GM19463 (cell line): ENCODE measurements around the gene SMYD3.

Experiments used
- ATAC-seq: cut with Tn5 transposase; IDR thresholded peaks from one replicate; pipeline ENCODE4 v1.9.1; 2021; ENCODE audit warnings: mild to moderate bottlenecking, moderate library complexity; ENCODE audit not compliant: unreplicated experiment

SMYD3 gene

GRCh38 chr1:246476771-246477170 is 30.3 kb downstream of the SMYD3 start:
- ATAC-seq = no peak

GRCh38 chr1:246471688-246472087 is 35.4 kb downstream of the SMYD3 start:
- ATAC-seq = no peak

- ATAC-seq = no peak
Observed at GRCh38 chr1:246470585-246470984, 36.5 kb downstream of the SMYD3 start.

DNA sequence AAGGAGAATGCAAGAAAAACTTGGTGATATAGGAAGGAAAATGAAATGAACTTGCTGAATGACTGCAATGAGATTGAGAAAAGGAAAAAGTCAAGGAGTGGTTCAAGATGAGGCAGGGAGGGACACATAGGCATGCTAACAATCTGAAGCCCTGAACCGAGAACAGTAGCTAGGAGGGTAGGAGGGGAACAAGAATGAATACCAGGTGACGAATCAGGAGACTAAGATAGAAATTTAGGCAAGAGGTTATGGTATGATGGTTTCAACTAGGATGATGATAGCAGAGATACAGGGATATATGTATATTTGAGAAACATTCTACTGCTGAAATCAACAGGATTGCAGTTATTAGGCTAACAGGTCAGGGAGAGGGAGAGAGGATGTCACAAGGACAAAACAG is 44.1 kb downstream of the SMYD3 start:
- no peak for ATAC-seq

DNA sequence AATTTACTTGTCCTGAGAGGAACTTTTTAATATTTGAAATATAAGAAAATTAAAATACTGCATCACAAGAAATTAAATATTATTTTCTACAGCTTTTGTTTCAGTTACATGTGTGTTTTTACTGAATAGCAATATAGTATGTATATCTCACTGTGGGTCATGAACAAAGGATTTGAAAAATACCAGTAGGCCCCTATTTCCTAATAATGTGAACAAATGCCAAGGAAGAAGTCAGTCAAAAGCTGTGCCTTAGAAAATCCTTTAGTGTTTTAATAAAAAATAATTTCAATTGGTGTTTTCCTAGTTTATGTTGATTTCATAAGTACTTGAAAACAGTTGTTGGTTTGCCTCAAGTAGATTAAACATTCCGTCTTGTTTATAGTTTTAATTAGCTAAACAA is 46.7 kb downstream of the SMYD3 start:
- ATAC-seq = no peak

- no peak for ATAC-seq
Observed at GRCh38 chr1:246459221-246459620, 47.9 kb downstream of the SMYD3 start.

DNA sequence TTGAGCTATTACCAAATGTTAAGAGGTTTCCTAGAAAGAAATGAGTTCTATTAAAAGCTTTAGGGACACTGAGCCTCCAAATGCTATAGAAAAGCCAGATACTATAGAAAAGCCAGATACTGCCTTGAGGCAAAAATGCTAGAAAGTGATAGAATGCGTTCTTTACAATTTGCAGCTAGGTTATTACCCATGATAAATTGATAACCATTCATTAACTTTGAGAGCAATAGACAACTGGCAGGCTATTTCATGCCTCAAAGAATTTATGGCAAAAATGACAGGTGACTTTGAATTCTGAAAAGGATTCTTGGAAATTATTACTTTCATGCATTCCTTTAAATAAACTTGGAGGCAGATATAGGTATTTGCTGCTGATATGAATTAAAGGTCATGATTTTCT is 51.6 kb downstream of the SMYD3 start:
- ATAC-seq = no peak

GRCh38 chr1:246454655-246455054 is 52.4 kb downstream of the SMYD3 start:
- no peak for ATAC-seq

GRCh38 chr1:246450611-246451251 is 56.3 kb downstream of the SMYD3 start:
- peak; percentile 63 for ATAC-seq

GRCh38 chr1:246448373-246448772 is 58.7 kb downstream of the SMYD3 start:
- ATAC-seq = no peak

DNA sequence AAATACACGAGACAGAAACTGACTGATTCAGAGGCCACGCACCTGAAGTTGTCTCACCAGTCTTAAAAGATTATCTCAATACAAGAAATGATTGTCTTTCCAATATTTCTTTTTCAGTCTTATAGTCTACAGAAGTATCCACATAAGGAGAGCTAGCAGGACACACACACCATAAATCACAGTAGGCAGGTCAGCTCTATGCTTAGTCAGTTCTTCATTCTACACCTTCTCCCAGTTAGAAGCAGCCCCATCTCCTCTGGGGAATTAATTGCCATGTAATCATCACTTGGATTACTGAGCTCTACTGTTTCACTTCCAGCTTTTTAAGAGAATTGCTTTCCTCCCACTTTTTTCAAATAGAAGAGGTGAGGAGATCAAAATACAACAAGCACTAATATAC is 59.6 kb downstream of the SMYD3 start:
- no peak for ATAC-seq

DNA sequence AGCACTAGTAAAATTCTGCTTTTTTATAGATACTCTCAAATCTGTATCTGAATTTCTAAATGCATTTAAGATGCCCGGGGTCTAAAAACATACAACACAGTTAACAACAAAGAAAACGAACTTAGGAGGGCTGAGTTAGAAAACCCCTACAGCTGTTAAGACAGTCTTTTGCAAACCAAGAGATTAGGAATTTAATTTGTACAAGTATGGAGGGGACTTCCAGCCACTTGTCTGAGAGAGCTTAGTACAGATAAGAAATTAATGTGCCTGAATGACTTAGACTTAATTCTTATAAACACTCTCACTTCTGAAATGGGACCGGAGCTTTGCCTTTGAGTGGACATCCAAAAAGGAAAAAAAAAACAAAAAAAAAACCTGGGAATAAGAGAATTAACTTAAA is 61.6 kb downstream of the SMYD3 start:
- ATAC-seq = no peak

DNA sequence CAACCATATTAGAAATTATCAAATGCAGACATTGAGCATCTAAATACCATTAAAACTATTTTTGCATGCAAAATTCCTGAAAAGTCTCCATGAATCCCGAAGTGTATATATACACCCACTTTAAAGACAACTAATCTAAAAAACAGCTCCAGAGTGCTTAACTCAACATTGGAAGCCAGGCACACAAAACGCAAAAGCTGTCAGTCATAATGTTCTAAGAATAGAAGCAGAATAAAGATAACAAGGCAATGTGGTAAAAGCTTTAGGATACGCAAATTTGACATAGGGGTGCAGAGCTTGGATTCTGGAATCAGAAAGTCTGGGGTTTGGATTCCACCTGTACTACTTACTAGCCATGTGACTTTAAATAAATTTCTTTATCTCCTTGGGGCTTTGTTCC is 62.5 kb downstream of the SMYD3 start:
- ATAC-seq = no peak

DNA sequence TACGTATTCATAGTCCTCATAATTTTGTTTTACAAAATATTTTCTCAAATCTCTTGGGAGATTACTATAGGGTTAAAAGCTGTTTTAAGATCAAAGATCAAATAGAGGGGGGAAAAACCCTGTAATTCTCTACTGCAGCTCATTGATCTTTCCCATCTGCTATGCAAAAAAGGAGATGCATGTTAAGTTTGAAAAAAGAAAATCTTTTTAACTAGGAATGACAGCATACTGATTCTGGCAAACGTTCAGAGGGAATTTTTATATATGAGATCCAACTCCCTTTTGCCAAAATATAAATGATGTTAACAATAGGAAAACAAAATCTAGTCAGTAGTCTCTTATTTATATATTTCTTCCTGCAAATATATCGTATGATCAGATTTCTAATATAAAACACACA is 69.1 kb downstream of the SMYD3 start:
- no peak for ATAC-seq

- ATAC-seq = no peak
Observed at GRCh38 chr1:246435421-246436041, 71.5 kb downstream of the SMYD3 start.

DNA sequence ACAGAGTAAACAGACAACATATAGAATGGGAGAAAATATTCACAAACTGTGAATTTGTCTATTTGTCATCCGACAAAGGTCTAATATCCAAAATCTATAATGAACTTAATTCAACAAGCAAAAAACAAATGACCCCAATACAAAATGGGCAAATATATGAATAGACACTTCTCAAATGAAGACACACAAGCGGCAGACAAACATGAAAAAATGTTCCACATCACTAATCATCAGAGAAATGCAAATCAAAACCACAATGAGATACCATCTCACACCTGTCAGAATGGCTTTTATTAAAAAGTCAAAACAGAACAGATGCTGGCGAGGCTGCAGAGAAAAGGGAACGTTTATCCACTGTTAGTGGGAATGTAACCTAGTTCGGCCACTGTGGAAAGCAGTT is 72.7 kb downstream of the SMYD3 start:
- no peak for ATAC-seq

DNA sequence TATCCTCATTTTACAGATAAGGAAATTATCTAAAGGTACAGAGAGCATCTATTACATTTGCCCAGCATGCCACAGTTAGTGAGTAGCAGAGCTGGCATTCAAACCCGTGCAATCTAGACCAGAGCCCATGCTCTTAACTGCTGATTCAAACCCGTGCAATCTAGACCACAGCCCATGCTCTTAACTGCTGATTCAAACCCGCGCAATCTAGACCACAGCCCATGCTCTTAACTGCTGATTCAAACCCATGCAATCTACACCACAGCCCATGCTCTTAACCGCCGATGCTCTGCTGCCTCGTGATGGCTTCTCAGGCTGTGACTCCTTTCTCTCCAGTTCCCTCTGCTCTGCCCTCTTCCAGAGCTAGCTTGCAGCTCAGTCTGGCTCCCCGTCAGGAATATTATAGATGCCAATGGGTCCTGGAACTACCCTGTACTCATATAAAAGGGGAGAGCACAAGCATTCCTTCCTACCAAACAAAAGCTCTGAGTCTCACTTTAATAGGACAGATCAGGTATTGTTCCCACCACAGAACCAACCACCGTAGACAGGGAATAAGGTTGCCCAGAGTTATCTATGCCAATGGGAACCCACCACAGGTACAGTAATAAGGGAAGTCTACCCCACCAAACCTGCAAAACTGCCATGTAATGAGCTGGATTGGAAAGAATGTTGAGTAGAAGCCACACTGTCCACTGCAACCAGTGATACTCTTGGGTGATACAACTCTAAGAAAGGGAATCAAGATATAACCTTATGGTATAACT is 78.4 kb downstream of the SMYD3 start:
- ATAC-seq = no peak

DNA sequence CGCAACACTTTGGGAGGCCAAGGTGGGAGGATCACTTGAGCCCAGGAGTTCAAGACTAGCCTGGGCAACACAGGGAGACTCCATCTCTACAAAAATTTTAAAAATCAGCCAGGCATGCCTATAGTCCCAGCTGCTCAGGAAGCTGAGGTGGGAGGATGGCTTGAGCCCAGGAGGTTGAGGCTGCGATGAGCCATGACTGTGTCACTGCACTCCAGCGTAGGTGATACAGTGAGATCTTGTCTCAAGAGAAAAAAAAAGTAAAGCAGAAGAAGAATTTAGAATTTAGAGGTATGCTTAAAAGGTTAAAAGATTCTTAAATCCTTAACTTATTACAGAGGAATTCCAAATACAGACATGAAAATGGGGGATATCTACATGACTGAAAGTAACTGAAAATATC is 79.5 kb downstream of the SMYD3 start:
- ATAC-seq = no peak

- no peak for ATAC-seq
Observed at GRCh38 chr1:246425895-246426294, 81.2 kb downstream of the SMYD3 start.

DNA sequence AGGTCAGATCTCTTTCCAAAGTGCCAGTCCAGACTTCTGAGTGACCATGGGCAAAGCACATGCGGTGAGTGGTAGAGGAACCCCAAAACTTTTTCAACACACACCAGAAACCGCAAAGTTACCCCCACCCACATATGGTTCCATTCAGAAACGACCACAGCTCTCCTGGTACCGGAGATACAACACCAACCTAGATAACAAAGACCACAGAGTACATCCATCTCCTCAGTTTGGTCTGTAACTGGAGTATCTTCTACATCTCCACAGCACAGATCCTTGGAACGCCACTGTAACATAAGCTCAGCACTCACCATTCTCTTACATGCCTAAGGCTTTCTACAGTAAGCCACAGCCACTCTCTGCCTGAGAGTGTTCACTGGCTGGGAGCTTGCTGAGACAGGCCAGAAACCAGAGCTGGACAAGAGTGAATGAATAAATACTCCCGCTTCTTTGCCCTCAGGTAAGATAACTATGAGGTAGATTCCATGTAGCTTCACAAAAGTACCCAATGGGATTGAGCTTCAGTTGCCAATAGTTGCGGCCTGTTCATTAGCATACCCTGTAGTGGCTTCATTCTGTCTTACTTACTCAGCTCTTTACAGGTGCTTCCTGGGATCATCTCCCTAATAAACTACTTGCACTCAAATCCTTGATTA is 81.8 kb downstream of the SMYD3 start:
- ATAC-seq = no peak

DNA sequence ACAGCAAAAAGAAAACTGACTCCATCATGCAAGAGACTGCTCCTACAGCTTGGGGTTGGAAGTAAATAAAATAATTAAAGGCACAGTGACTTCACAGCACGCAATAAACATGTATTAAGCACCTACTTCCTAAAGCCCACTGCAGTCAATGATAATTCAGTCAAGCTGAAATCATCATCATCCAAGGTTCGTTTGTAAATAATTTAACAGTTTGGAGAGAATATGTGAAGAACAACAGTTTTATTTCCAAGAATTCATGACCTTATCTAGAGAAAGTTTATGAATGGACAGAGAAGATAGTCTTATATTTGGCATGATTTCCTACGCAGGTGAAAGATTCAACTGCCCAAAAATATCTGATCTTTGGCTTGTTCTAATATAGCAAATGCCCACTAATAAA is 86.8 kb downstream of the SMYD3 start:
- ATAC-seq = no peak
